OCI-LY1 (cell line): ENCODE measurements around the gene CELF4.

ENCODE experiments used
- H2AFZ ChIP-seq: fragments of 200-600 bp; sonication (generic), shearing (Covaris generic); 2 replicates; pipeline ENCODE4 v1.6.0; 2014; ENCODE audit warnings: antibody characterized with exemption, mild to moderate bottlenecking, low read length
- H3F3A ChIP-seq: fragments of 200-600 bp; sonication (generic), shearing (Covaris generic); 2 replicates; pipeline ENCODE4 v1.6.0; 2014; ENCODE audit warnings: mild to moderate bottlenecking, antibody characterized with exemption, low read length, moderate library complexity; ENCODE audit not compliant: insufficient read depth
- H3K27ac ChIP-seq: fragments of 200-600 bp; sonication (generic); 2 replicates; pipeline ENCODE4 v1.5.1; 2014; ENCODE audit warnings: low read length, mixed run types, mild to moderate bottlenecking, low read depth; ENCODE audit not compliant: poor library complexity, severe bottlenecking
- H3K27me3 ChIP-seq: fragments of 200-600 bp; sonication (generic); 2 replicates; pipeline ENCODE4 v1.6.0; 2014; ENCODE audit warnings: antibody characterized with exemption, mild to moderate bottlenecking, low read length, moderate library complexity; ENCODE audit not compliant: insufficient read depth
- H3K36me3 ChIP-seq: fragments of 200-600 bp; sonication (generic); 2 replicates; pipeline ENCODE4 v1.6.1; 2014; ENCODE audit warnings: mild to moderate bottlenecking, antibody characterized with exemption, low read length, moderate library complexity, mixed read lengths; ENCODE audit not compliant: insufficient read depth
- H3K4me1 ChIP-seq: fragments of 200-600 bp; sonication (generic); 2 replicates; pipeline ENCODE4 v1.5.1; 2014; ENCODE audit warnings: mild to moderate bottlenecking, low read length, moderate library complexity; ENCODE audit not compliant: insufficient read depth, severe bottlenecking
- H3K4me2 ChIP-seq: fragments of 200-600 bp; sonication (generic), shearing (Covaris generic); 2 replicates; pipeline ENCODE4 v1.6.1; 2014; ENCODE audit warnings: low read length
- H3K4me3 ChIP-seq: fragments of 200-600 bp; sonication (generic); 2 replicates; pipeline ENCODE4 v1.5.1; 2014; ENCODE audit warnings: low read length, low read depth, mild to moderate bottlenecking, mixed read lengths; ENCODE audit not compliant: poor library complexity, severe bottlenecking
- H3K79me2 ChIP-seq: fragments of 200-600 bp; shearing (Covaris generic); 2 replicates; pipeline ENCODE4 v1.6.1; 2016; ENCODE audit warnings: mixed run types, low read length, mixed read lengths; ENCODE audit not compliant: insufficient read depth
- H3K9ac ChIP-seq: fragments of 200-600 bp; sonication (generic), shearing (Covaris generic); 2 replicates; pipeline ENCODE4 v1.6.1; 2014; ENCODE audit warnings: mild to moderate bottlenecking, low read length, mixed read lengths
- H3K9me2 ChIP-seq: fragments of 200-600 bp; sonication (generic), shearing (Covaris generic); 2 replicates; pipeline ENCODE4 v1.6.1; 2014; ENCODE audit warnings: low read depth, mild to moderate bottlenecking, low read length, mixed read lengths
- H3K9me3 ChIP-seq: fragments of 200-600 bp; shearing (Covaris generic); 2 replicates; pipeline ENCODE4 v1.6.1; 2014; ENCODE audit warnings: low read length, mixed read lengths
- H4K20me1 ChIP-seq: fragments of 200-600 bp; sonication (generic), shearing (Covaris generic); 2 replicates; pipeline ENCODE4 v1.6.0; 2016; ENCODE audit warnings: mild to moderate bottlenecking, low read length; ENCODE audit not compliant: insufficient read depth
- CTCF ChIP-seq: fragments of 200-600 bp; sonication (generic), shearing (Covaris generic); IDR thresholded peaks from 2 replicates; pipeline ENCODE4 v1.5.1; 2017; ENCODE audit warnings: mild to moderate bottlenecking, antibody characterized with exemption, low read length, moderate library complexity, mixed read lengths
- EZH2 ChIP-seq: fragments of 200-600 bp; sonication (generic), shearing (Covaris generic); IDR thresholded peaks from 2 replicates; pipeline ENCODE4 v1.8.0; 2017; ENCODE audit warnings: borderline replicate concordance, mixed run types, mild to moderate bottlenecking, antibody characterized with exemption, low read length, moderate library complexity, mixed read lengths

The CELF4 gene

GRCh38 chr18:37396971-37397720, 168.5 kb downstream of the CELF4 start:
- Histone ChIP-seq H3K9me3 (no peaks in the 10 kb centered on the region), H3K9ac (no peak overlapping the region), H3K4me2 (no peak overlapping the region), H3K27ac (no peak overlapping the region), H2AFZ (no peak overlapping the region), H3K27me3 (no peaks in the 10 kb centered on the region; the same call in 1 of the 2 replicates), H3K79me2 (no peaks in the 10 kb centered on the region), H3K4me1 (no peaks in the 10 kb centered on the region), H3F3A (no peaks in the 10 kb centered on the region), H4K20me1 (no peaks in the 10 kb centered on the region), H3K36me3 (no peaks in the 10 kb centered on the region), H3K9me2 (no peaks in the 10 kb centered on the region), H3K4me3 (no peak overlapping the region)
- no peak for TF ChIP-seq CTCF
- no peak for TF ChIP-seq EZH2

DNA sequence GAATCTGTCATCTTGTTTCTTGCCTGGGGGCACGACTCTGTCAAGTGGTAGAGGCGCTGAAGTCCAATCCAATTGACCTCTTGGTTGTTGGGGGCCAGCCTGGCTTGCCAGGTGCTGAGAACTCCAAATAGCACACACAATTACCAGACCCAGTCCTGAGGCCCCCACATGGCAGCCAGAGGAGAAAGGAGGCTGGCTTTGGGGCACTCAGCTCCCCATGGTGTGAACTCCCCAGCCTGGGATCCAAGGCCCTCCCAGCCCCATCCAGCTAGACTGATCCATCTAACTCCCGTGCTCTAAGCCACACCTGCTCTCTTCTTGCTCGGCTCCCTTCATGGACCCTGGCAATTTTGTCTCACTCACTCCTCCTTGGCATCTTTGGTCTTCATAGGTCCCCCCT, 170.0 kb downstream of the CELF4 start:
- no peak overlapping the region for H3K4me2 ChIP-seq
- H3K9ac ChIP-seq = no peak overlapping the region
- H3K27me3 ChIP-seq = no peaks in the 10 kb centered on the region; the same call in 1 of the 2 replicates
- no peaks in the 10 kb centered on the region for H3K9me2 ChIP-seq
- H3K27ac ChIP-seq = no peak overlapping the region
- no peaks in the 10 kb centered on the region for H4K20me1 ChIP-seq
- no peaks in the 10 kb centered on the region for H3F3A ChIP-seq
- H2AFZ ChIP-seq = no peak overlapping the region
- H3K4me3 ChIP-seq = no peak overlapping the region
- no peaks in the 10 kb centered on the region for H3K79me2 ChIP-seq
- TF ChIP-seq EZH2 (no peak), CTCF (no peak)
- H3K36me3 ChIP-seq = no peaks in the 10 kb centered on the region
- H3K4me1 ChIP-seq = no peaks in the 10 kb centered on the region
- no peaks in the 10 kb centered on the region for H3K9me3 ChIP-seq

DNA sequence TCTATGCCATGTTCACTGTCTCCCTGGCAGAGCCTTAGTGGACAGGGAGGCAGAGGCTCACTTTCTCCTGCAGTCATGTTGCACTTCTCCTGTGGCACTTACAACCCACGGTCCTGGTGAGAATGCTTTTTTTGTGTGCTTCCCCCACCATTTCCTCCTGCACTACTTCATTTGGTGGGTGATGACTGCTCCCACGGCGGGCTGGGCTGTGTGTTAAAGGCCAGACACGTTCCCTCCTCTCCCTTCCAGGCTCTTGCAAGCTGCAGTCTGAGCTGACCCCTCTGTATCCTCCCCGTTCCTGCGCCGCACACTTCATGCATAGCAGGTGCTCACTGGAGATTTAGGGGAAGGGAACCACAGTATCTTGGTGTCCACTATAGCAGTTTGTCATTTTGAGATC, 170.5 kb downstream of the CELF4 start:
- Histone ChIP-seq H3K4me2 (no peak overlapping the region), H3K4me1 (no peaks in the 10 kb centered on the region), H3K27me3 (no peaks in the 10 kb centered on the region), H3K4me3 (no peak overlapping the region), H4K20me1 (no peaks in the 10 kb centered on the region), H3K27ac (no peak overlapping the region), H3K79me2 (no peaks in the 10 kb centered on the region), H3K9me2 (no peaks in the 10 kb centered on the region), H3K9ac (no peak overlapping the region), H2AFZ (no peak overlapping the region), H3K9me3 (no peaks in the 10 kb centered on the region), H3K36me3 (no peaks in the 10 kb centered on the region), H3F3A (no peaks in the 10 kb centered on the region)
- TF ChIP-seq EZH2 (no peak), CTCF (no peak)
